ENCODE data around the gene UNK. TPM values are rescaled to one million over a fixed set of nuclear protein-coding genes. Genes with fewer than 3 reads are reported as not detected.

The UNK gene
- total and polyA plus RNA-seq, 9 of the 15 experiments (the other 6 are each of a cell fraction or from before 2014, with no cell fraction given): 12.8 to 38.6 (median 24.8) TPM

- no peak for TF ChIP-seq ZNF277 (CRISPR knock-in tag; IDR thresholded peaks at IDR 0.05; ENCODE audit: borderline replicate concordance)
- TF ChIP-seq SIN3A (IDR thresholded peaks at IDR 0.05; ENCODE audit: borderline replicate concordance in 2 of 2, control insufficient read depth in 1 of 2, low read depth in 2 of 2, low read length in 2 of 2): no peak
- TF ChIP-seq ARID2 (IDR thresholded peaks at IDR 0.05): no peak
- no peak for TF ChIP-seq BRF2 (IDR thresholded peaks at IDR 0.05; ENCODE audit: borderline replicate concordance, insufficient read depth, insufficient read length)
- TF ChIP-seq ZBTB8A (IDR thresholded peaks at IDR 0.05; ENCODE audit: partially characterized antibody): no peak
- peak; percentile 79; the same call in 1 of the 2 replicates for TF ChIP-seq ZNF609 (CRISPR knock-in tag; IDR thresholded peaks at IDR 0.05; ENCODE audit: borderline replicate concordance)
- peak; percentile 90 for TF ChIP-seq MEF2D (tag; conservative IDR thresholded peaks at IDR 0.05; ENCODE audit: low read depth)
- TF ChIP-seq ZNF586 (CRISPR knock-in tag; conservative IDR thresholded peaks at IDR 0.05): 0 out of 2 replicates have a peak, but pooled peaks have one; percentile 51
- TF ChIP-seq THAP7 (CRISPR knock-in tag; IDR thresholded peaks at IDR 0.05): peak; percentile 38; the same call in 1 of the 2 replicates
- TF ChIP-seq ZNF354B (CRISPR knock-in tag; IDR thresholded peaks at IDR 0.05): peak; percentile 62; the same call in 1 of the 2 replicates
- peak in 1 of 2 experiments; percentile 49; a peak in 1 of 4 replicates for TF ChIP-seq CSDE1 (IDR thresholded peaks at IDR 0.05)
- no peak for TF ChIP-seq ZNF280A (IDR thresholded peaks at IDR 0.05; ENCODE audit: low read depth, partially characterized antibody)
- TF ChIP-seq E2F1 (CRISPR knock-in tag; IDR thresholded peaks at IDR 0.05): peak; percentile 89
- peak; percentile 5; the same call in 1 of the 2 replicates for TF ChIP-seq BACH1 (tag; IDR thresholded peaks at IDR 0.05)
Observed at GRCh38 chr17:75785016-75785890, 647 bp downstream of the UNK start (continued).
